NOMO-1 treated with DMSO at 0.1 percent for 48 hours (cell line): ENCODE measurements around the gene LNP1.

ENCODE experiments used
- DNase-seq: peaks from one replicate; lab custom pipeline; 2025; ENCODE audit not compliant: unreplicated experiment; lab: John Stamatoyannopoulos, UW

Gene LNP1

GRCh38 chr3:100399341-100400071 is 1.8 kb upstream of the LNP1 start:
- no peak for DNase-seq

GRCh38 chr3:100400419-100400779 is 940 bp upstream of the LNP1 start:
- peak; percentile 18 for DNase-seq

GRCh38 chr3:100401674-100402041 is 319 bp downstream of the LNP1 start:
- peak; percentile 44 for DNase-seq

GRCh38 chr3:100402256-100402655 is 917 bp downstream of the LNP1 start:
- DNase-seq: peak; percentile 21

DNA sequence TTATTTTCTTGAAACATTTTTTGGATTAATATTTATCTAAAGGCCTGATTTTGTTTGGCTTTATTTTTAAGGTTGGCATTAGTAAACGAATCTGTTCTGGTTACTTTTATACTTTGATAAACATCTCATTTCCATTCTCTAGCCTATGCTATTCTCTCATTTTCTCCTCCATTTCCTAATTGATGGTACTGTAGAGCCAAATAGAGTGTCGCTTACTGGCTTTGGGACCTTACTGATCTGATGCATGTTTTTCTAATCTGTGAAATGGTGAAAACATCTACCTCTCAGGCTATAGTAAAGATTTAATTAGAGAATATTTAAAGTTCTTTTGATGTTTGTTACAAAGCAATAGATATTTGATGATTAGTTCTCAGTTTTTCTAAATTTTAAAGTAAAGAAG is 1.6 kb downstream of the LNP1 start:
- DNase-seq: no peak

GRCh38 chr3:100403362-100404249 is 2.3 kb downstream of the LNP1 start:
- no peak for DNase-seq

GRCh38 chr3:100404250-100404548 is 2.9 kb downstream of the LNP1 start:
- no peak for DNase-seq

GRCh38 chr3:100407164-100407563 is 5.8 kb downstream of the LNP1 start:
- DNase-seq: no peak

DNA sequence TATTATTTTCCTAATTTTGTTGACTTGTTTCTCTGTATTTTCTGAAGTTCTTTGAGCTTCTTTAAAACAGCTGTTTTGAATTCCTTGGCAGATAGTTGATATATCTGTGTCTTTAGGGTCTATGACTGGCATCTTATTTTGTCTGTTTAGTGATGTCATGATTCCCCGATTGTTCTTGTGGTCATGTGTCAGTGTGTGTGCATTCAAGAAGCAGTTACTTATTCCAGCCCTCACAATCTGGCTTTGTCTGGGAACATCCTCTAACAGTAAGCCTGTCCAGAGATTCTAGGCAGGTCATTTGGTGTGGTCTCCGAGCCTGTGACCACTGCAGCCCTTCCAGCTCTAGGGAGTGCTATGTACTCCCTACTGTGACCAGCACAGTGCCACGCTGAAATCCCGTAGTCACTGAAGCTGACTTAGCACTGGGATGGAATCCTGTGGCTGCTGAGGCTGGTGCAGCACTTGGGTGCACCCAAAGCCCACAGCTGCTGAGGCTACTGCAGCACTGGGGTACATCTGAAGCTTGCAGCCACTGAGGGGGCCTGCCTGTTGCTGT is 6.7 kb downstream of the LNP1 start:
- DNase-seq: no peak

GRCh38 chr3:100411091-100411982 is 10.0 kb downstream of the LNP1 start:
- DNase-seq: no peak

- DNase-seq: no peak
Measured at GRCh38 chr3:100412912-100413590, 11.7 kb downstream of the LNP1 start.

- no peak for DNase-seq
Measured at GRCh38 chr3:100413613-100414012, 12.3 kb downstream of the LNP1 start.

DNA sequence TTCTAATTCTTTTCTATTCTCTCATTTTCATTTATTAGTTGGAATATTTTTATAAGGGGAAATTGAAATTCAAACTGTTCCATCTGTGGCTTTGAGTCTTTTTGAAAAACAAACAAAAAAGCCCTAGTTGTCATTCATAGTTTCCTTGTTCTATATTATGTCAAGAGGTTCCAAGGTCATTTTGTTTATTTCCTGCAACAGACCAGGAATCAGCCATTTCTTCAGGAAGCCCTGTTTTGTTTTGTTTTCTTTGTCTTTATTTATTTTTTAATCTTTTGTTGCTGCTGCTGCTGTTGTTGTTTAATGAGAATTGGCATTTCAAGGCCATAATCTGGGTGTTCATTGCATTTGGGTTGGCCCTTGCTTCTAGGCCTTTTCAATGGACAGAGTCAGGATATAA is 14.8 kb downstream of the LNP1 start:
- DNase-seq: no peak

DNA sequence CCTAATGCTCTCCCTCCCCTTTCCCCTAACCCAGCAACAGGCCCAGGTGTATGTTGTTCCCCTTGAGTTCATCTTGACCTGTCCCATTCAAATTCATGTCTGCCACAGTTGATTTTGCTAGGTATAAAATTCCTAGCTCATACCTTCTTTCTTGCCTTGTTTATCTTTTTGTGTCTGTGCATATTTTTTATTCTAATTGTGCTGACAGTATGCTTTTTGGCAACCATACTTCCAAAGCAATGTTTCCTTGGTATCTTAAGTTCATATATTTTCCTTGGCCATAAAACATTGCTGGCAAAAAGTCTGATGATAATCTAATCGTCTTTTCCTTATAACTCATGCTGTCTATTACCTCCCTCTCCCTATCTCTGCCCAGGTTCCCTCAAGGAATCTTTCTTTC is 15.5 kb downstream of the LNP1 start:
- DNase-seq: no peak

GRCh38 chr3:100419406-100419805 is 18.1 kb downstream of the LNP1 start:
- peak; percentile 88 for DNase-seq

GRCh38 chr3:100420885-100421284 is 19.5 kb downstream of the LNP1 start:
- DNase-seq: no peak

- DNase-seq: no peak
Measured at GRCh38 chr3:100423611-100424010, 22.3 kb downstream of the LNP1 start.

DNA sequence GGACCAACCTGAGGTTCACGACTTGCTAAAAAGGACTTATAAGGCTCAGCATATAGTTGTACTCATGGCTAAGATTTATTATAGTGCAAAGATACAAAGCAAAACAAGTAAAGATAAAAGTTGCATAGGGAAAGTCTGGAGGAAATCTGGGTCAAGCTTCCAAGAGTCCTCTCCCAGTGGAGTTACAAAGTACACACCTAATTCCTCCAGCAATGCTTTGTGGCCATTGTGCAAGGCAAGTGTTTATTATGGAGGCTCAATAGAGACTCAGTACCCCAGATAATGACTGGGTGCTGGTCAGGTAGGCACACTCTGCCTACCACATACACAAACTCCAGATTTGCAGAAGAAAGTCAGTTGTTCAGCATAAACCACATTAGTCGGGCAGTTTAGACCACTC is 22.9 kb downstream of the LNP1 start:
- DNase-seq: no peak

DNA sequence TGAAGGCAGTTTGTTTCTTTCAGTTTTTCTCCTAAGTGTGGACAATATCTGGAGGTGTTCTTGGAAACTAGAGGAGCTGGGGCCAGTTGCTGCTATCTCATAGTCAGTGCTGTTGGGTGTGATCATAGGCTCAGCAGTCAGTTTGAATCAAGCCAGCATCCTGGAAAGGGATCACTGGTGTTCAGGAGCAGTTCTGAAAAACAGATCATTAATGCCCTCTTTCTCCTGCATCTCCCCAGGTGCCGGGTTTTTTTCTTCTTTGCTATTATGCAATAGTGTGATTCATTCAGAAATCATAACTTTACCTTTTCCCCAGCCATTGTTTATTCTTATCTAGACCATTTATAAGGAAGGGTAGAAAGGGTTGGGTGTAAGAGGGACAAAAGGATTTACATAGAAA is 24.0 kb downstream of the LNP1 start:
- no peak for DNase-seq

- no peak for DNase-seq
Measured at GRCh38 chr3:100426067-100426682, 24.8 kb downstream of the LNP1 start.
